Colon (tissue), 2 donors: Measurements from ENCODE around the gene MAP3K3.

Experiments used
- FAIRE-seq: peaks from 2 replicates; lab custom pipeline; 2012; peaks lifted over from hg19 to GRCh38; lab: Jason Lieb, UNC
- donor health status: control.
- donor health status: control.

Gene MAP3K3

GRCh38 chr17:63694229-63694949 lies 72.2 kb downstream of the MAP3K3 start:
- FAIRE-seq: no peak

- FAIRE-seq: no peak
Observed at GRCh38 chr17:63694950-63695773, 72.9 kb downstream of the MAP3K3 start.

DNA sequence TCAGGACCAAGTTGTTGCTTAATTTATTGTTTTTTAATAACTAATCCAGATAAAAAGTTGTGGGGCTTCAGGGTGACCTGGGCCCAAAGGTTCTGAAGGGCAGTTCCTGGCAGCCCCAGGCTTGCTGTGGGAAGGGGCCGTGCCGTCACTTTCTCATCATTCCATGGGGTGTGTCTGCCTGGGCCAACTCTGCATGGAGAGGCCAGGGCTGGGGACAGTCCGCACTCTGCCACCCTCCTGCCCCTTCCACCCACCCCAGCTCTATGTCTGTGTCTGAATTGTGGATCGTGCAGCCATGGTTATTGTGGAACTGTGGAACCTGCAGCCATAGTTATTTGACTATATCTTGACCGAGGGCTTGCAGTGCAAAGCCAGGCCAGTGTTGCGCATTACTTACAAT lies 73.7 kb downstream of the MAP3K3 start:
- no peak for FAIRE-seq

- FAIRE-seq: no peak
Observed at GRCh38 chr17:63696381-63696961, 74.3 kb downstream of the MAP3K3 start.

DNA sequence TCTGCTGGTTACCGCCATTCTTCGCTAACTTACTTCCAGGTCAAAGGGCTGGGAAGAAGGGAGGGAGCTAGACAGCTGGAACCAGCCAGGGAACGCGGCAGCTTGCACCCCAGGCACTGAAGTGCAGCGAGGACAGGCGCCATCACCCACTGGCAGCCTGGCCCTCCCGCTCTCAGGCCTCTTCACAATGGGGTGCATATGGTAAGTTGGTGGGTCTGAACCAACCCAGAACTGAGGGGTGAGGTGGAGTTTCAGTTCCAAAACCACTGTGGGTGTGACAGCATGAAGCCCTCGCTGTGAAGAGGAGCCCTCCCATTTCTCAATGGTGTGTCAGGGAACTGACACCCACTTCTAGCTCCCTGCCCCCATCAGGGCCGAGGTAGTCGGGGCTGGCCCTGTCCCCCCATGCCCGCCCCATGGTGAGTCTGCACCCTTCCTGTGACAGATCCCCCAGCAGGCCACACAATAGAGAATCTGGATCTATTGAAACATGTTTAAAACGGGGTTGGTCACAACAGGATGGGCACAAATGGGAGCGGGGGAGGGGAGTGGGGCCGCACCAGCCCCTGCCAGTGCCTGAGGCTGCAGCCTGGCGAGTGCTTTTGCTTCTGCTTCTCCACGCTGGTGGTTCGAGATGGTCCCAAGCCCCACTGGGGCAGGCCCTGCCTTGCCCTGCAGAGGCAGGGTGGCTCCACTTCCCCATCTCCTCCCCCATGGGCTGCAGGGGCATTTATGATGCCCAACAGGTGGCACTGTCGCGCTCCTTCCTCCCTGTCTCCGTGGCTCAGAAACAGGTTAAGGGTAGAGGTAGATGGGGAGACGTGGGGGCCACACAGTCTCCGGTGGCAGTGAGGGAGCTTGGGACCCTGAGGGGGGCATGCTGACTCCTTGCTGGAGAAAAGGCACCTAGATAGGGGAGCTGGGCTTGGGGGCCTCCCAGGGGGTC lies 75.4 kb downstream of the MAP3K3 start:
- FAIRE-seq: no peak

- no peak for FAIRE-seq
Observed at GRCh38 chr17:63698381-63698885, 76.2 kb downstream of the MAP3K3 start.

DNA sequence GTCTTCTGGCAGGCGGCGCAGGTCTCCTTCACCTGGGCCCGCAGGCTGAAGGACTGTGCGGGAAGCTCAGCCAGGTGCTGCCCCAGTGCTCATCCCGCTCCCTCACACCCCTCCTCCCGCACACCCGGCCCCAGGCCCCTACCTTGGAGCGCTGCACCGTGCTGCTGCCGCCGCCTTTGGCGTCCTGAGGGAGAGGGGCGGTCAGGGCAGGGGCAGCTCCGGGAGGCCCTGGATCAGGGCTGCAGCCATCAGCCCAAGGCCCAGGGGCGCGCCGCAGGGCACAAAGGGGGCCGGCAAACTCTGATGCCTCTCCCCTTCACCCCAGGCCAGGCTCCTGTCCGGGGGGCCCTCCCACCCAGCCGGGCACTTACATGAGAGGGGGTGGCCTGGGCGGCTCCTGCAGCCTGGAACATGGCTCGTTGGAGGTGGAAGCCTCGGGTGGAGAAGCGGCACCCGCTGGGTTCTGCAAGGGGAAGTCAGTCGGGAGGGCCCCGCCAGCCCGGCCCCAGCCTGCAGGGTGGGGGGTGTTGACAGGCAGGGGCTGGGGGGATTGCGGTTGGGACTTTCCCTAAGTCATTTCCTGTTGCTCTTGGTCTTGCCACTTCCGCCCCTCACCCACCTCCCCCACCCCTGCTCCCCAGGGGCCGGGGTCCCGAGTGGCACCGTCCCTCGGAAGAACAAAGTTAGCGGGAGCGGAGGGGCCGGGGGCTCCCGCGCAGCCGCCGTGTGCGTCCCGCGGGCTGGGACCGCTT lies 76.8 kb downstream of the MAP3K3 start:
- FAIRE-seq: no peak

DNA sequence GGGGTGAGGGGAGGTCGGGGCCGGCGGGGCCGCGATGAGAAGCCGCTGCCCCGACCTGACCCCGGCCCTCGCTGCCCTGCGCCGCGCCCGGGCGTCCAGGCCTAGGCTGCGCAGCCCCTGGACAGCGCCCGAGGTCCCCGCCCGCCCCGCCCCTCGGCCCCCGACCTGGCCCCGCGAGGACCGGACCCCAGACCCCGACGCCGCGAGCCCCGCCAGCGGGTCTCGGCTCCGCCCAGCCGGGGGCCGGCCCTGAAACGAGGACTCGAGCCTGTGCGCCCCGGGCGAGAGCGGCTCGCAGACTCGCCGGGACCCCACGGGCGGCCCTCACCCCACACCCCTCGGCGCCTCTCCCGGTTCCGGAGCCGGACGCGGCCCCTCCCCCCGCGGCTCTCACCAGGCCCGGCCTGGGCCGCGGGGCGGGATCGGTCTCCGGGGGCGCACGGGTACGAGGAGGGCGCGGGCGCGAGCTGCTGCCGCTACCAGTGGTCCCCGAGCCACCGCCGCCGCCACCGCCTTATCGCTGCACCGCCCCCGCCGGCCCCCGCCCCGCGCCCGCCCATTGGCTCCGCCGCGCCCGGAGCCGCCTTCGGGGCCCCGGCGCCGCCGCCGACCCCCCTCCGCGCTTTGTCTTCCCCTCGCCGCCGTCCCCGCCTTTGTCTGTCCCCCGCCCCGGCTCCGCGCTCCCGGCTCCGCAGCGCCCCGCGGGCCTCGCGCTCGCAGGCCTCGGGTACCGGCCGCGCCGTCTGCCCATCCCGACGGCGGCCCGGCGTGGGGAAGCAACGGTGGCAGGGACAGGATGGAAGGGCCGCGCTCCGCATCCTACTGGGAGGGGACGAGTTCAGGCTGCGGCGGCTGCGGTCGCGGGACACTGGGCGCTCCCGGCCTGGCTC lies 77.7 kb downstream of the MAP3K3 start, which contains the start of gene LIMD2:
Gene LIMD2 (minus strand): TSS at position 488 of the 890 bp plus-strand sequence. CDS start 827 bp downstream, outside the sequence.
- FAIRE-seq: no peak

DNA sequence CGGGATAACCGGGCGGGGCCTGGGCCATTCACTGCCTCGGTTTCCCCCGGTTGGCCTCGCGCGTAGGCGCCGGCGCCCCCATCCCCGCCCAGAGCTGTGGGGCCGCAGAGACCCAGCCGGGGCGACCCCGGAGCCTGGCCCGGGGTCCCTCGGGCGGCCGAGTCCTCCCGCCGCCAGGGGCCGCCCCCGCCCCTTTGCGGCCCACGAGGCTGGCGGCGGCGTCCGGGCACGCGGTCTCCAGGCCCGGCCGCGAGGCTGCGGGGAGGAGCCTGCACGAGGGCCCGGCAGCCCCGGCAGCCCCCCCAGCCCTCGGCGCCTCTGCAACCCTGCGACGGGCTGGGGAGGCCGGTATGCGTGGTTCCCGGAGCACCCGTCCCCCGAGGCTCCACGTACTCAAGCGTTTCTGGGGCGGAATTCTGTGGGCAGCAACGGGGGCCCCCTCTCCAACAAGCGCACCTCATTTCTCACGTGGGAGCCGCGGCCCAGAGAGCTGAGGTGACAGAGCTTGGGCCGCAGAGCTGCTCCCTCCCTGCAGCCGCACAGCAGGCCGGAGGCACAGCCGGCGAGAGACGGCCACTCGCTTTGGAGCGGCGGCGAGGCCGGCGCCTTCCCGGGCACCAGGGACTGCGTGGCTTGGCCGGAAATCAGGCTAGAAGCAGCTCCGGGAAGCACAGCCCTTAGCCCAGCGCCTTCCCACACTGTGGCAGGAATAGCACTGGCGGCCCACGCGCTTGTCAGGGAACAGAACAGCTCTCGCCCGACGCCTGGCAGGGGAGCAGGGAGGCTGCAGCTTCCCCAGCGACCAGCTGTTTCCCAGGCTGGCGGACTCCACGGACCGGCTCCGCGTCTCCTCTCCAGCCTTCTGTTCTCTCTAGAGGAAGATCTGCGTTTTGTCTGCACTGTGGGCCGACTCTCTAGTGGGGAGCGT lies 78.6 kb downstream of the MAP3K3 start:
- FAIRE-seq: no peak

DNA sequence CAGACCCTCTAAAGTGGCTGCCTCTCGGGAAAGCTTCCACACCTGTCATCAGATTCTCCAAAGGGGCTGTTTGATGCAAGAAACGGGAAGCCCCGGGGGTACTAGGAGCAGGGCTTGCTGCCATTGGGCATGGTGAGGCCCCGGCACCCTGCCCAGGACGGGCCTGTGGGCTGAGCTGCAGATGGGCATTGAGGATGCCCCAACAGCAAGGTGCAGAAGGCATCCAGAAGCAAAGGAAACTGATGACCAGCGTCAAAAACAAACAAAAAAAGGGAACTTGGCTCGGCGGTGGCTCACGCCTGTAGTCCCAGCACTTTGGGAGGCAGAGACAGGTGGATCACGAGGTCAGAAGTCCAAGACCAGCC lies 79.2 kb downstream of the MAP3K3 start:
- no peak for FAIRE-seq

DNA sequence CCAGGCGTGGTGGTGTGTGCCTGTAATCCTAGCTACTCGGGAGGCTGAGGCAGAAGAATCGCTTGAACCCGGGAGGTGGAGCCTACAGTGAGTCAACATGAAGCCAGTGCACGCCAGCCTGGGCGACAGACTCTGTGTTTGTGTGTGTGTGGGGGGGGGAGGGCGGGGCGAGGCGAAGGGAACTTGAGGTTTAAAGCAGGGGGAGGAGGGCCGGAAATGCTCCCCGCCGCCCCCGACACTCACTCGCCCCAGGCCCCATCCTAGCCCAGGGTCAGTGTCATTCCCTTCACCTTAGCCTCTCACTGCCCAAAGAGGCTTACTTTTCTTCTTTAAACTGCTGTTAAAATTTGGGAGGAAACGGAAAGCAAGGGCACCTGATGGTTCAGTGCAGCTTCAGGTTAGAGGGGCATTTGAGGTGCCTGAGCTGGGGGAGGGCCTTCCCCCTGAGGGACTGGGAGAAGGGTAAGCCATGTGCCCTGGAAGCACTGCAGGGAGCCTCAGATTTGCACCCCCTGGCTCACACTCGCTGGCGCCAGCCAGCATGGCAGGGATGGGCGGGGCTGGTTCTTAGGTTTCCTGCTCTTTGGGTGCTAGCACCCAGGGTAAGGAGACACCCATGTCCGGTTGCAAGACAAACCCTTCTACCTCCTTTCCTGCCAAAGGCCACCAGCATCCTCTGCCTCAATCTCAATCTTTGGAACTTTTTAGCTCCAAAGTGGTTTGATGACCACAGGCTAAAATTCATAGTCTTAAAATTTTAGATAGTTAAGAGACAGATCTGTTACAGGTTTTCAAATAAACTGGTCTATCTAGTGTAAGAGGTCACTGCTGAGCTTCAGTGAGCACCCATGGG lies 79.9 kb downstream of the MAP3K3 start:
- no peak for FAIRE-seq

GRCh38 chr17:63702721-63703015 lies 80.5 kb downstream of the MAP3K3 start:
- FAIRE-seq: no peak

DNA sequence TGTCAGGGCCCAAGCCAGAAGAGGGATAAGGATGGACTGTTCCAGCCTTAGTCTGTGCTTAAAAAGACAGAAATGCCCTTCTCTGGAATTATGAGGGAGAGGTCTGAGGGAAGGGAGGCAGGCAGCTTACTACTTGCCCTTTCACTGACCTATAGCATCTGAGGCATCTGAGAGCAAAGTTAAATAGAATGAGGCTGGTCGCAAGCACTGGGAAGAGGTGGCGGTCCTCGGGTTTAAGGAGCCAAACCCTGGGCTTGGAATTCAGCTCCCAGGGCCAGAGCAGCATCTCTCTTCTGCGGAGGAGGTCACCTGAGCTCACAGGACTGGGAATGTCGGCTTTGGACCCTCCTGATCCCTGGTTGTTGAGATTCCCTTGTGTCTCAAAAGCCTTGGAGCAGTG lies 80.8 kb downstream of the MAP3K3 start:
- FAIRE-seq: no peak

- no peak for FAIRE-seq
Observed at GRCh38 chr17:63703556-63704258, 81.5 kb downstream of the MAP3K3 start.

GRCh38 chr17:63704259-63704576 lies 82.0 kb downstream of the MAP3K3 start:
- FAIRE-seq: no peak

DNA sequence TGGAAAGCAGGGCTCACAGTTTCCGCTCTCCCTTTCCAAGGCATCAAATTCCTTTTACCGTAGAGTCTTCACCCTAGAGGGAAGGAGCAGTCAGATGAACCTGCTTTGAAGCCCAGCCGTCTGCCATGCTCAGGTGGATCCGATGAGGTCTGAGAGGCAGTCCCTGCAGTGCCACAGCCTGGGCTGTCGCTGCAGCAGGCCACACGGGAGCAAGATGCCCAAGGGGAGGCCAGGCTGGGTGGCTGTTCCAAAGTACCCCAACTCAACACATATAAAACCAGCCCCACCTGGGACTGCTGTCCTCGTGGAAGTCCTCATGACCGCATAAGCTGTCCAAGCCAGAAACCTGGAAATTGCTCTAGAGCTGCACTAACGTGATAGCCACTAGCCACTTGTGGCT lies 82.6 kb downstream of the MAP3K3 start:
- FAIRE-seq: no peak

DNA sequence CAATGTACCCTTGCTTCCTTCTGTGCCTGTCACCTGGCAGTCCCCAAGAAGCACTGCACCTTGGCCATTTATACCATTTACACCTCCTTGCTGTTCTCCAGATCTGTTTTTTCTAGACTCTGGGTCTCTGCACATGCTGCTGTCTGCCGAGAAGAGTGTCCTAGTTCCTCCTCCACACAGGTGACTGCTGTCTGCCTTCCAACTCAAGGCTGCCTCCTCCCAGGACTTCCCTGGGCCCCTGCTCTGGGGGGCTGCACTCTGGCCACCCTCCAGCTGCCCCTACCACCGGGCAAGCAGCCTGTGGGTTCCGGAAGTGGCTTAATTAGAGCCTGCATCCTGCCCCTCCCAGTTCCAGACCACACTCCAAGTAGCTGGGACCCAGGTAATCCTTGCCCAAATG lies 83.4 kb downstream of the MAP3K3 start:
- FAIRE-seq: no peak
